ENCODE measurements around the gene HIPK4.
"Not testable (repeated sequence)": the region's sequence is repeated elsewhere in the genome, so short reads cannot be mapped to it uniquely, and the experiment has no call there.

Gene HIPK4

GRCh38 chr19:40408598-40408925 is 18.6 kb upstream of the HIPK4 start:
- H3K27ac Mint-ChIP-seq, ATAC-seq, H3K27me3 Mint-ChIP-seq, H3K4me3 Mint-ChIP-seq, H3K9me3 Mint-ChIP-seq, H3K36me3 Mint-ChIP-seq: not testable (repeated sequence)
- H3K4me1 Mint-ChIP-seq = peaks cover 43% of the 10 kb centered on the region

- ATAC-seq = no peak
- Mint-ChIP-seq H3K9me3 (no peaks in the 10 kb centered on the region), H3K4me1 (peaks cover 49% of the 10 kb centered on the region), H3K27ac (peak overlapping the region; percentile 57), H3K4me3 (no peak overlapping the region), H3K27me3 (no peaks in the 10 kb centered on the region), H3K36me3 (no peaks in the 10 kb centered on the region)
Observed at GRCh38 chr19:40407714-40408597, 18.0 kb upstream of the HIPK4 start.

GRCh38 chr19:40403262-40403984 is 13.4 kb upstream of the HIPK4 start:
- peak overlapping the region; percentile 91 for H3K4me3 Mint-ChIP-seq
- H3K4me1 Mint-ChIP-seq = peaks cover 42% of the 10 kb centered on the region
- H3K36me3 Mint-ChIP-seq = peaks cover 7% of the 10 kb centered on the region
- ATAC-seq = peak; percentile 90
- H3K27me3 Mint-ChIP-seq = peaks cover 11% of the 10 kb centered on the region
- H3K9me3 Mint-ChIP-seq = no peaks in the 10 kb centered on the region
- peak overlapping the region; percentile 67 for H3K27ac Mint-ChIP-seq

DNA sequence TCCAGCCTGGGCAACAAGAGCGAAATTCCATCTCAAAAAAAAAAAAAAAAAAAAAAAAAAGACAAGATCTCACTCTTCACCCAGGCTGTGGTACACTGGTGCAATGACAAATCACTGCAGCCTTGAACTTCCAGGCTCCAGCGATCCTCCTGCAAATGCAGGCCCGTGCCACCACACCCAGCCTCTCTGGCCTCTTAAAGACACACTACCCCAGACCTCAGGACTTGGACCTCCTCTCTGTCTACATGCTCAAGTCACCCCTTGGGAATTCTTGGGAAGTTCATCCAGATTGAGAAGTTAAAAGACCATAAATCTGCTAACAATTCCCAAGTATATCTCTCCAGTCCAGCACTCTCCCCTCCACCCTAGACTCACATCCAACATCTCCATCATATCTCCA is 10.6 kb upstream of the HIPK4 start:
- H3K27me3 Mint-ChIP-seq = peaks cover 11% of the 10 kb centered on the region

DNA sequence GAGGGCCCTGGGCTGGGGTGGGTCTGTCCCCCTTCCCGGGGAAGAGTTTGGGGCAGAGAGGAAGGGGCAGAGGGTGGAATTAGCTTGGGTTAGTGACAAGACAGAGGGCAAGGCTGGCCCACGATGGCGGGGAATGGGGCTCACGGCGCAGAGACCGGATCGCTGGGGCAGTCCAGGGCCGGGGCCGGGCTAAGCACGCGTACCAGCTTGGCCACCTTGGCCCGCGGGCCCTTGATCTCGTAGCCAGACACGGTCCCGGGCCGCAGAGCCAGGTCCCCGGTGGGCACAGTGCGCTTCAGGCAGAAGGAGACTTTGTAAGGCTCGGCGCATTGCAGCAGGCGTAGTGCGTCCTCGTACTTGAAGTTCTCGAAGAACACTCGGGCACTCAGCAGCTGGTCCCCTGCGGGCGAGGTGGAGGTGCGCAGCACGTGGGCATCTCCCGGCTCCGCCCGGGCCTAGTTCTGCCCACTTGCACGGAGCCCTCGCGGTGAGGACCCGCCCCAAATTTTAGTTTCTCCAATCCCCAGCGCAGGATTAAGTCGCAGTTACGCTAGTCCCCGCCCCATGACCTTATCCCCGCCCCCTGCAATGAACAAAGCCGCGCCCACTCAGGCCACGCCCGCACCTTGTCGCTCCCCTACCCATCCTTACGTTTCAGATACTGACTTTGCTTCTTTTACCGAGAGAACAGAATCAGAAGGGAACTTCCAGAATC is 8.6 kb upstream of the HIPK4 start:
- H3K4me3 Mint-ChIP-seq = no peak overlapping the region
- H3K9me3 Mint-ChIP-seq = no peaks in the 10 kb centered on the region
- no peak overlapping the region for H3K27ac Mint-ChIP-seq
- H3K36me3 Mint-ChIP-seq = peaks cover 7% of the 10 kb centered on the region
- peak; percentile 34 for ATAC-seq
- peaks cover 11% of the 10 kb centered on the region for H3K27me3 Mint-ChIP-seq
- H3K4me1 Mint-ChIP-seq = peaks cover 26% of the 10 kb centered on the region

More for the DNA sequence above, 10.6 kb upstream of the HIPK4 start:
- Mint-ChIP-seq H3K9me3 (no peaks in the 10 kb centered on the region), H3K27ac (no peak overlapping the region), H3K4me1 (peaks cover 32% of the 10 kb centered on the region), H3K36me3 (peaks cover 7% of the 10 kb centered on the region), H3K4me3 (no peak overlapping the region)
- ATAC-seq = no peak

DNA sequence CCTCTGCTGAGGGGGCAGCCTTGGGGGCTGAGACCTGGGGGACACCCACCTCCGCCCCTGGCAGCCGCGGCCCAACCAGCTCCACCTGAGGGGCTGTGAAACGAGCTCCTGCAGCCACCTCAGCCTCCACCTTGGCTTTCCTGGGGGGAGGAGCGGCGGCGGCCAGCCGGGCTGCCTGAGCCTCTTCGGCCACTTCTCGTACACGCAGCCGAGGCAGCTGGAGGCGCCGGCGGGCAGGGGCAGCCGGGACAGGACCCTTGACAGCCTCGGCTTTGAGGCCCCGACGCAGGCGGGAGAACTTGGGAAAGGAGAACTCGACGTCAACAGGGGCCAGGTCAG is 7.6 kb upstream of the HIPK4 start:
- Mint-ChIP-seq H3K27me3 (peaks cover 11% of the 10 kb centered on the region), H3K27ac (no peak overlapping the region), H3K4me3 (no peak overlapping the region), H3K9me3 (no peaks in the 10 kb centered on the region), H3K36me3 (peaks cover 7% of the 10 kb centered on the region), H3K4me1 (peaks cover 19% of the 10 kb centered on the region)
- no peak for ATAC-seq

GRCh38 chr19:40396886-40397567 is 7.0 kb upstream of the HIPK4 start:
- H3K4me3 Mint-ChIP-seq = no peak overlapping the region
- no peak overlapping the region for H3K27ac Mint-ChIP-seq
- ATAC-seq = no peak
- peaks cover 19% of the 10 kb centered on the region for H3K4me1 Mint-ChIP-seq
- H3K36me3 Mint-ChIP-seq = peaks cover 7% of the 10 kb centered on the region
- H3K9me3 Mint-ChIP-seq = no peaks in the 10 kb centered on the region
- H3K27me3 Mint-ChIP-seq = peaks cover 11% of the 10 kb centered on the region

- H3K4me3 Mint-ChIP-seq = no peak overlapping the region
Observed at GRCh38 chr19:40395956-40396355, 6.0 kb upstream of the HIPK4 start.

GRCh38 chr19:40394816-40395210 is 4.8 kb upstream of the HIPK4 start:
- Mint-ChIP-seq H3K4me3 (no peak overlapping the region), H3K36me3 (peaks cover 7% of the 10 kb centered on the region), H3K9me3 (no peaks in the 10 kb centered on the region), H3K27ac (no peak overlapping the region), H3K27me3 (peaks cover 20% of the 10 kb centered on the region), H3K4me1 (peaks cover 8% of the 10 kb centered on the region)
- ATAC-seq = no peak

More at GRCh38 chr19:40395956-40396355, 6.0 kb upstream of the HIPK4 start:
- Mint-ChIP-seq H3K27ac (no peak overlapping the region), H3K4me1 (peaks cover 13% of the 10 kb centered on the region), H3K9me3 (no peaks in the 10 kb centered on the region), H3K27me3 (peaks cover 11% of the 10 kb centered on the region), H3K36me3 (peaks cover 7% of the 10 kb centered on the region)
- no peak for ATAC-seq

GRCh38 chr19:40393894-40394815 is 4.2 kb upstream of the HIPK4 start:
- peaks cover 3% of the 10 kb centered on the region for H3K36me3 Mint-ChIP-seq
- ATAC-seq = peak; percentile 11
- H3K27ac Mint-ChIP-seq = no peak overlapping the region
- H3K4me1 Mint-ChIP-seq = peaks cover 4% of the 10 kb centered on the region
- H3K4me3 Mint-ChIP-seq = no peak overlapping the region
- peaks cover 15% of the 10 kb centered on the region for H3K27me3 Mint-ChIP-seq
- H3K9me3 Mint-ChIP-seq = no peaks in the 10 kb centered on the region

- Mint-ChIP-seq H3K36me3 (no peaks in the 10 kb centered on the region), H3K9me3 (no peaks in the 10 kb centered on the region), H3K27ac (peak overlapping the region; percentile 8), H3K4me1 (no peaks in the 10 kb centered on the region), H3K4me3 (no peak overlapping the region), H3K27me3 (peaks cover 11% of the 10 kb centered on the region)
- ATAC-seq = no peak
Observed at GRCh38 chr19:40392894-40393517, 3.0 kb upstream of the HIPK4 start.

DNA sequence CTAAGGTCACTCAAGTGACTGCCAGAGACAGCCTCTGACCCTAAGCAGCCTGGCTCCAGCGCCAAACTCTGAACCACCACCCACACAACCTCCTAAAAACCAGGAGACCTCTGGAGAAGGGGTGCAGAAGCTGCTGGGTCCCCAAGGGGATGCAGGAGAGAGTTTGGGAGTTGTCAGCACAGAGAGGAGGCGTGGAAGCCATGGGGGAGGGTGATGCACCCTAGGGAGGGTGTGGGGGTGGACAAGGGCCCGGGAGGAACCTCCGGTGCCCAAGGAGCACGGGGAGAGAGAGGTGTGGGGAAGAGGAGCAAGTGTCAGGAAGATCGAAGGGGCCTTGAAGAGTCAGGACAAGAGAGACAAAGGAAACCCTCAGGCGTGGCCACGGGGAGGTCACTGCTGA is 2.1 kb upstream of the HIPK4 start:
- Mint-ChIP-seq H3K9me3 (no peaks in the 10 kb centered on the region), H3K27me3 (peaks cover 16% of the 10 kb centered on the region), H3K36me3 (no peaks in the 10 kb centered on the region), H3K27ac (peak overlapping the region; percentile 8), H3K4me3 (no peak overlapping the region), H3K4me1 (no peaks in the 10 kb centered on the region)
- no peak for ATAC-seq

GRCh38 chr19:40389404-40390083 is 437 bp downstream of the HIPK4 start:
- no peak for ATAC-seq
- Mint-ChIP-seq H3K4me1 (no peaks in the 10 kb centered on the region), H3K27ac (no peak overlapping the region), H3K4me3 (no peak overlapping the region), H3K9me3 (no peaks in the 10 kb centered on the region), H3K36me3 (no peaks in the 10 kb centered on the region), H3K27me3 (peaks cover 21% of the 10 kb centered on the region)

All from stimulated activated memory B cell treated with anti-CD40 and anti-IgM and Interleukin-4, amounts not matched to agents 10 μg/mL and 1 μg/mL and 100 μg/mL, for 72 hours (primary cell).